ENCODE measurements around the gene RHOU. TPM values are rescaled to one million over a fixed set of nuclear protein-coding genes. Genes with fewer than 3 reads are reported as not detected.

The RHOU gene
- polyA plus RNA-seq, 1 donor from 2014 or later, result 13.0 TPM

DNA sequence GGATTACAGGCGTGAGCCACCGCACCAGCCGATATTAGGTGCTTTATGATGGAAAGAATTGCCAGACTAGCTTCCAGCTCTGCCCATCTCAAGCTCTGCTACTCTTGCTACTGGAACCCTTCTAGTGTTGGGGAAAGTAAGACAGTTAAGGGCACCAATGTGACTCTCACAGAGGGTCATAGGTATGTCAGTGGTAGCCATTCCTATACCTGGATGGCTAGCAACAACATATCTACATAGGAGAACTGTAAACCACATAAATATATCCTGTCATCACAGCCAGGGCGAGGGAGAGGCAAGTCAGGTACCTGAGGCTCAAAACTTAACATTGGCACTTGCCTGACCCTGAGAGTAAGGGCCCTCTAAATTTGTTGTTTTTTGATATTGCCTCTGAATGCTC lies 1.7 kb upstream of the RHOU start:
- no peaks in the 10 kb centered on the region for H4K20me1 ChIP-seq (ENCODE audit: insufficient read depth)
- no peaks in the 10 kb centered on the region for H3K9me2 ChIP-seq (ENCODE audit: insufficient read depth, low read length)
- no peak overlapping the region for H3K9ac ChIP-seq (ENCODE audit: low read length)
- peaks cover 15% of the 10 kb centered on the region for H3K79me2 ChIP-seq (replicated peaks; ENCODE audit: insufficient read depth, low read length)
- H3F3A ChIP-seq (ENCODE audit: insufficient read depth, low read length, poor library complexity, severe bottlenecking), result no peaks in the 10 kb centered on the region
- no peak overlapping the region for H3K4me3 ChIP-seq (ENCODE audit: low read length)
- TF ChIP-seq SMC3 (conservative IDR thresholded peaks at IDR 0.05; ENCODE audit: poor library complexity) (no peak), EP300 (conservative IDR thresholded peaks at IDR 0.05; ENCODE audit: poor library complexity, severe bottlenecking) (no peak), EZH2 (IDR thresholded peaks at IDR 0.05; ENCODE audit: borderline replicate concordance, insufficient read depth, low read length, poor library complexity, severe bottlenecking) (no peak), MXI1 (conservative IDR thresholded peaks at IDR 0.05; ENCODE audit: poor library complexity, severe bottlenecking) (no peak), TAF1 (IDR thresholded peaks at IDR 0.05; ENCODE audit: low read depth) (no peak), POLR2AphosphoS5 (IDR thresholded peaks at IDR 0.05) (no peak), RAD21 (conservative IDR thresholded peaks at IDR 0.05) (no peak)
- TF ChIP-seq, protein P1, sequence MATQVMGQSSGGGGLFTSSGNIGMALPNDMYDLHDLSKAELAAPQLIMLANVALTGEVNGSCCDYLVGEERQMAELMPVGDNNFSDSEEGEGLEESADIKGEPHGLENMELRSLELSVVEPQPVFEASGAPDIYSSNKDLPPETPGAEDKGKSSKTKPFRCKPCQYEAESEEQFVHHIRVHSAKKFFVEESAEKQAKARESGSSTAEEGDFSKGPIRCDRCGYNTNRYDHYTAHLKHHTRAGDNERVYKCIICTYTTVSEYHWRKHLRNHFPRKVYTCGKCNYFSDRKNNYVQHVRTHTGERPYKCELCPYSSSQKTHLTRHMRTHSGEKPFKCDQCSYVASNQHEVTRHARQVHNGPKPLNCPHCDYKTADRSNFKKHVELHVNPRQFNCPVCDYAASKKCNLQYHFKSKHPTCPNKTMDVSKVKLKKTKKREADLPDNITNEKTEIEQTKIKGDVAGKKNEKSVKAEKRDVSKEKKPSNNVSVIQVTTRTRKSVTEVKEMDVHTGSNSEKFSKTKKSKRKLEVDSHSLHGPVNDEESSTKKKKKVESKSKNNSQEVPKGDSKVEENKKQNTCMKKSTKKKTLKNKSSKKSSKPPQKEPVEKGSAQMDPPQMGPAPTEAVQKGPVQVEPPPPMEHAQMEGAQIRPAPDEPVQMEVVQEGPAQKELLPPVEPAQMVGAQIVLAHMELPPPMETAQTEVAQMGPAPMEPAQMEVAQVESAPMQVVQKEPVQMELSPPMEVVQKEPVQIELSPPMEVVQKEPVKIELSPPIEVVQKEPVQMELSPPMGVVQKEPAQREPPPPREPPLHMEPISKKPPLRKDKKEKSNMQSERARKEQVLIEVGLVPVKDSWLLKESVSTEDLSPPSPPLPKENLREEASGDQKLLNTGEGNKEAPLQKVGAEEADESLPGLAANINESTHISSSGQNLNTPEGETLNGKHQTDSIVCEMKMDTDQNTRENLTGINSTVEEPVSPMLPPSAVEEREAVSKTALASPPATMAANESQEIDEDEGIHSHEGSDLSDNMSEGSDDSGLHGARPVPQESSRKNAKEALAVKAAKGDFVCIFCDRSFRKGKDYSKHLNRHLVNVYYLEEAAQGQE (IDR thresholded peaks at IDR 0.05; ENCODE audit: borderline replicate concordance), result no peak
- TF ChIP-seq, protein P2, sequence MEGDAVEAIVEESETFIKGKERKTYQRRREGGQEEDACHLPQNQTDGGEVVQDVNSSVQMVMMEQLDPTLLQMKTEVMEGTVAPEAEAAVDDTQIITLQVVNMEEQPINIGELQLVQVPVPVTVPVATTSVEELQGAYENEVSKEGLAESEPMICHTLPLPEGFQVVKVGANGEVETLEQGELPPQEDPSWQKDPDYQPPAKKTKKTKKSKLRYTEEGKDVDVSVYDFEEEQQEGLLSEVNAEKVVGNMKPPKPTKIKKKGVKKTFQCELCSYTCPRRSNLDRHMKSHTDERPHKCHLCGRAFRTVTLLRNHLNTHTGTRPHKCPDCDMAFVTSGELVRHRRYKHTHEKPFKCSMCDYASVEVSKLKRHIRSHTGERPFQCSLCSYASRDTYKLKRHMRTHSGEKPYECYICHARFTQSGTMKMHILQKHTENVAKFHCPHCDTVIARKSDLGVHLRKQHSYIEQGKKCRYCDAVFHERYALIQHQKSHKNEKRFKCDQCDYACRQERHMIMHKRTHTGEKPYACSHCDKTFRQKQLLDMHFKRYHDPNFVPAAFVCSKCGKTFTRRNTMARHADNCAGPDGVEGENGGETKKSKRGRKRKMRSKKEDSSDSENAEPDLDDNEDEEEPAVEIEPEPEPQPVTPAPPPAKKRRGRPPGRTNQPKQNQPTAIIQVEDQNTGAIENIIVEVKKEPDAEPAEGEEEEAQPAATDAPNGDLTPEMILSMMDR (IDR thresholded peaks at IDR 0.05; ENCODE audit: poor library complexity, severe bottlenecking), result no peak
- H3K27me3 ChIP-seq (ENCODE audit: insufficient read depth, low read depth, low read length), result no peaks in the 10 kb centered on the region
- no peak overlapping the region for H3K27ac ChIP-seq (ENCODE audit: low read length)
- no peak overlapping the region for H3K4me2 ChIP-seq (ENCODE audit: low read length)
- no peaks in the 10 kb centered on the region for H3K36me3 ChIP-seq (ENCODE audit: insufficient read depth, low read length)
- H2AFZ ChIP-seq (ENCODE audit: low read depth, low read length), result no peak overlapping the region
- no peaks in the 10 kb centered on the region for H3K9me3 ChIP-seq (ENCODE audit: low read length)

DNA sequence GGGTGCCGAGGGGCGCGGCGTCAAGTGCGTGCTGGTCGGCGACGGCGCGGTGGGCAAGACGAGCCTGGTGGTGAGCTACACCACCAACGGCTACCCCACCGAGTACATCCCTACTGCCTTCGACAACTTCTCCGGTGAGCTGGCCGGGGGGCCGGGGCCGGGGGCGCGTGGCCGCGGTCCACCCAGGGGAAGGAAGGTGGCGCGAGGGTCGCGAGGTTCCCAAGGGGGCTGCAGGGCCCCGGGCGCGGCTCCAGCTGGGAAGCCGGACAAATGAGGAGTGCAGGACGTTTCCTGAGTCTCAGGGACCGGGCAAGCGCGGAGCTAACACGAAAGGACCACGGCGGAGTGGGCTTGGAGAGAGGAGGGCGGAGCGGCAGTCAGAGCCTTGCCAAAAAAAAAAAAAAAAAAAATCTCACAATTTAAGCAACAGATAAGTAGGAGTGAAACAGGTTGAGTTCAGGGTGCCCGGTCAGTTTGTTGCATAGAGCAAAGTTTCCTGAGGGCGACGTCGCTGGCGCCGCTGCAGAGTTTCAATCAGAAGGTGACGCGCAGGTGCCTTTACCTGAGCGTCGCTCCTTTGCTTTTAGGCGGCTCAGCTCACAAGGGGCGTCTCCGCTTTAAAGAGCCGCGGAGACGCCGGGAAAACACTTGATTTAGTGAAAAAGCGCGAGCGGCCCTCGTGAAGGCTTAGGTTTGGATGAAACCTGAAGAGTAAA lies 750 bp downstream of the RHOU start:
- peak overlapping the region; percentile 81 for H3K9ac ChIP-seq (ENCODE audit: low read length)

More for the DNA sequence above, 750 bp downstream of the RHOU start:
- peak overlapping the region; percentile 89 for H3K4me3 ChIP-seq (ENCODE audit: low read length)
- H3K27ac ChIP-seq (ENCODE audit: low read length), result no peak overlapping the region
- H2AFZ ChIP-seq (ENCODE audit: low read depth, low read length), result peak overlapping the region; percentile 24
- H3K27me3 ChIP-seq (ENCODE audit: insufficient read depth, low read depth, low read length), result no peaks in the 10 kb centered on the region
- H4K20me1 ChIP-seq (ENCODE audit: insufficient read depth), result no peaks in the 10 kb centered on the region
- H3K79me2 ChIP-seq (replicated peaks; ENCODE audit: insufficient read depth, low read length), result peaks cover 15% of the 10 kb centered on the region
- peak overlapping the region; percentile 82 for H3K4me2 ChIP-seq (ENCODE audit: low read length)
- no peaks in the 10 kb centered on the region for H3F3A ChIP-seq (ENCODE audit: insufficient read depth, low read length, poor library complexity, severe bottlenecking)
- TF ChIP-seq MXI1 (conservative IDR thresholded peaks at IDR 0.05; ENCODE audit: poor library complexity, severe bottlenecking) (peak; percentile 19), EP300 (conservative IDR thresholded peaks at IDR 0.05; ENCODE audit: poor library complexity, severe bottlenecking) (no peak), POLR2AphosphoS5 (IDR thresholded peaks at IDR 0.05) (no peak), RAD21 (conservative IDR thresholded peaks at IDR 0.05) (peak; percentile 37), TAF1 (IDR thresholded peaks at IDR 0.05; ENCODE audit: low read depth) (peak; percentile 18), SMC3 (conservative IDR thresholded peaks at IDR 0.05; ENCODE audit: poor library complexity) (peak; percentile 38)
- no peaks in the 10 kb centered on the region for H3K36me3 ChIP-seq (ENCODE audit: insufficient read depth, low read length)
- H3K9me3 ChIP-seq (ENCODE audit: low read length), result no peaks in the 10 kb centered on the region
- no peaks in the 10 kb centered on the region for H3K9me2 ChIP-seq (ENCODE audit: insufficient read depth, low read length)

Measured in neural cell (in vitro differentiated cells).